A673 (cell line): ENCODE results near the gene YTHDF1. TPM values are rescaled to one million over a fixed set of nuclear protein-coding genes. Genes with fewer than 3 reads are reported as not detected.

Source experiments
- BruUV-seq: library from RNA; stranded (reverse); fragments of 400-500 nt; replicated peaks from 2 replicates; lab custom pipeline; 2021; lab: Mats Ljungman, UMichigan
- CTCF ChIA-PET: fragments of 300-600 bp; sonication (Branson Sonifier 250); formaldehyde crosslinking; loops from one replicate; lab custom pipeline; 2022; ENCODE audit warnings: antibody characterized with exemption; lab: Charles Lee
- POLR2A ChIA-PET: fragments of 300-600 bp; sonication (Branson Sonifier 250); formaldehyde crosslinking; loops from one replicate; lab custom pipeline; 2022; ENCODE audit warnings: antibody characterized with exemption; ENCODE audit not compliant: low non-redundant PET; lab: Charles Lee
- DNase-seq: peaks from one replicate; pipeline ENCODE4 v3.0.0-alpha.2; 2015; ENCODE audit warnings: low spot score
- H3K27ac ChIP-seq: fragments of 200-600 bp; sonication (generic); 2 replicates; pipeline ENCODE4 v1.5.1; 2016; ENCODE audit warnings: mixed run types, low read depth, mild to moderate bottlenecking, mixed read lengths, antibody characterized with exemption, low read length; ENCODE audit not compliant: poor library complexity, severe bottlenecking
- H3K27me3 ChIP-seq: fragments of 200-600 bp; sonication (generic); replicated peaks from 2 replicates; pipeline ENCODE4 v1.6.1; 2017; ENCODE audit warnings: mixed run types, low read depth, mild to moderate bottlenecking, mixed read lengths, antibody characterized with exemption, low read length; ENCODE audit not compliant: insufficient read depth, poor library complexity
- H3K36me3 ChIP-seq: fragments of 200-600 bp; sonication (generic); 2 replicates; pipeline ENCODE4 v1.6.1; 2016; ENCODE audit warnings: mixed run types, mild to moderate bottlenecking, mixed read lengths, antibody characterized with exemption, low read length; ENCODE audit not compliant: insufficient read depth, poor library complexity, severe bottlenecking
- H3K4me1 ChIP-seq: fragments of 200-600 bp; sonication (generic); 2 replicates; pipeline ENCODE4 v1.6.1; 2017; ENCODE audit warnings: mixed run types, mild to moderate bottlenecking, mixed read lengths, antibody characterized with exemption, low read length; ENCODE audit not compliant: insufficient read depth, poor library complexity, severe bottlenecking
- H3K4me3 ChIP-seq: fragments of 200-600 bp; sonication (generic); 2 replicates; pipeline ENCODE4 v1.5.1; 2016; ENCODE audit warnings: low read depth, mixed run types, mild to moderate bottlenecking, mixed read lengths, low read length; ENCODE audit not compliant: poor library complexity, severe bottlenecking
- H3K9me3 ChIP-seq: fragments of 200-600 bp; sonication (generic); 2 replicates; pipeline ENCODE4 v1.6.1; 2016; ENCODE audit warnings: mixed run types, low read depth, mild to moderate bottlenecking, mixed read lengths, antibody characterized with exemption, low read length; ENCODE audit not compliant: poor library complexity, severe bottlenecking
- EZH2 ChIP-seq: fragments of 200-600 bp; sonication (generic); IDR thresholded peaks from 2 replicates; pipeline ENCODE4 v1.6.1; 2017; ENCODE audit warnings: borderline replicate concordance, low read depth, mild to moderate bottlenecking, mixed read lengths, antibody characterized with exemption, low read length; ENCODE audit not compliant: poor library complexity, severe bottlenecking
- intact Hi-C: fragments of 100-400 bp; cut with micrococcal nuclease; formaldehyde crosslinking; loops from one replicate; pipeline ENCODE4 v1.10.0; 2022; ENCODE audit not compliant: unreplicated experiment
- total RNA-seq: library from RNA; stranded (reverse); gene quantifications from 2 replicates; pipeline ENCODE4 v1.2.3, GENCODE V29; 2021
- TF ChIP-seq, protein P1 (sequence below): fragments of 300-800, 200-600 bp; sonication (generic); conservative IDR thresholded peaks from 2 replicates; pipeline ENCODE4 v1.5.1; 2017; ENCODE audit warnings: low read depth, mild to moderate bottlenecking, antibody characterized with exemption, low read length, moderate library complexity, mixed read lengths

Gene YTHDF1
- total RNA-seq, 1 experiment from 2014 or later, result 52.4 TPM

GRCh38 chr20:63260521-63260920 is 44.6 kb upstream of the YTHDF1 start:
- intact Hi-C loops, result no loop called here
- no TSS peak for BruUV-seq
- H3K27ac ChIP-seq, result no peak overlapping the region
- H3K36me3 ChIP-seq, result no peaks in the 10 kb centered on the region
- CTCF ChIA-PET, result interaction anchor here (0.6 kb wide), 1 partner anchor 13 kb away, joined by 5 read pairs; no protein-coding TSS in a partner anchor
- H3K9me3 ChIP-seq, result no peaks in the 10 kb centered on the region
- peaks cover 45% of the 10 kb centered on the region for H3K27me3 ChIP-seq
- POLR2A ChIA-PET, result no interaction called here
- DNase-seq, result no peak
- no peak for TF ChIP-seq EZH2
- TF ChIP-seq, protein P1, sequence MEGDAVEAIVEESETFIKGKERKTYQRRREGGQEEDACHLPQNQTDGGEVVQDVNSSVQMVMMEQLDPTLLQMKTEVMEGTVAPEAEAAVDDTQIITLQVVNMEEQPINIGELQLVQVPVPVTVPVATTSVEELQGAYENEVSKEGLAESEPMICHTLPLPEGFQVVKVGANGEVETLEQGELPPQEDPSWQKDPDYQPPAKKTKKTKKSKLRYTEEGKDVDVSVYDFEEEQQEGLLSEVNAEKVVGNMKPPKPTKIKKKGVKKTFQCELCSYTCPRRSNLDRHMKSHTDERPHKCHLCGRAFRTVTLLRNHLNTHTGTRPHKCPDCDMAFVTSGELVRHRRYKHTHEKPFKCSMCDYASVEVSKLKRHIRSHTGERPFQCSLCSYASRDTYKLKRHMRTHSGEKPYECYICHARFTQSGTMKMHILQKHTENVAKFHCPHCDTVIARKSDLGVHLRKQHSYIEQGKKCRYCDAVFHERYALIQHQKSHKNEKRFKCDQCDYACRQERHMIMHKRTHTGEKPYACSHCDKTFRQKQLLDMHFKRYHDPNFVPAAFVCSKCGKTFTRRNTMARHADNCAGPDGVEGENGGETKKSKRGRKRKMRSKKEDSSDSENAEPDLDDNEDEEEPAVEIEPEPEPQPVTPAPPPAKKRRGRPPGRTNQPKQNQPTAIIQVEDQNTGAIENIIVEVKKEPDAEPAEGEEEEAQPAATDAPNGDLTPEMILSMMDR, result no peak
- H3K4me3 ChIP-seq, result no peak overlapping the region
- no peaks in the 10 kb centered on the region for H3K4me1 ChIP-seq

- no peaks in the 10 kb centered on the region for H3K9me3 ChIP-seq
- H3K4me1 ChIP-seq, result no peaks in the 10 kb centered on the region
- DNase-seq, result no peak
- H3K4me3 ChIP-seq, result no peak overlapping the region
- H3K36me3 ChIP-seq, result no peaks in the 10 kb centered on the region
- BruUV-seq, result no TSS peak
- POLR2A ChIA-PET, result no interaction called here
- CTCF ChIA-PET, result no interaction called here
- intact Hi-C loops, result no loop called here
- H3K27me3 ChIP-seq, result peaks cover 45% of the 10 kb centered on the region
- no peak overlapping the region for H3K27ac ChIP-seq
- TF ChIP-seq EZH2, result no peak
- TF ChIP-seq, protein P1, result no peak
These were observed 44.0 kb upstream of the YTHDF1 start for GRCh38 chr20:63259734-63260460.

GRCh38 chr20:63258781-63259180 is 42.9 kb upstream of the YTHDF1 start:
- Histone ChIP-seq H3K9me3 (no peaks in the 10 kb centered on the region), H3K4me1 (no peaks in the 10 kb centered on the region), H3K36me3 (no peaks in the 10 kb centered on the region), H3K27me3 (peaks cover 45% of the 10 kb centered on the region), H3K27ac (no peak overlapping the region), H3K4me3 (no peak overlapping the region)
- DNase-seq, result no peak
- no TSS peak for BruUV-seq
- no peak for TF ChIP-seq EZH2
- TF ChIP-seq, protein P1, result no peak
- intact Hi-C loops, result no loop called here
- POLR2A ChIA-PET, result no interaction called here
- CTCF ChIA-PET, result no interaction called here
